ENCODE data around the gene ZNF746.

DNA sequence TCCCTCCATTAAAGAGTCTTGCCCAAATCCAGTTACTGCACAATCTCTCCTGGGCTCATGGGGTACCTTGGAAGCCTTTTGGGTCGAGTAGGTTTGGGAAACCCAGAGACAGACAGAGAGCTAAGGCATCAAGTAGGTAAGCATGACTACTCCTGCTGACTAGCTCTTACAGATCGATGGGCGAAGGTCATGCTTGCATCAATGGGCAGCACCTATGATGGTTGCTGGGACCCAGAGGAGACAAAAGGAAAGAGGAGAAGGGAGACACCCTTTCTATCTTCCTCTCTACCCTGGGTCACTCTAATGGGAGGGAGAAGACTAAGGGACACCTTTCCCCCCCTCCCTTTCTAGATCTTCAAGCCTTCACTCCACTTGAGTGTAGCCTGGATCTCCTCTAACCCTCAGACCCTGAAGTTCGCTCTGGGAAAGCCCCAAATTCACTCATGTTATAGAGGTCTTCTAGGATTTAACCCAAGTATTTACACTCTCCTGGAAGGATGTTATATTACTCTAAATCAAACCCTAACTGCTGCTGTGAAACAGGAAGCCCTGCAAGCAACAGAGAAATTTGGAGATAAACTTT lies 31.6 kb upstream of the ZNF746 start:
- TF ChIP-seq, protein P1, sequence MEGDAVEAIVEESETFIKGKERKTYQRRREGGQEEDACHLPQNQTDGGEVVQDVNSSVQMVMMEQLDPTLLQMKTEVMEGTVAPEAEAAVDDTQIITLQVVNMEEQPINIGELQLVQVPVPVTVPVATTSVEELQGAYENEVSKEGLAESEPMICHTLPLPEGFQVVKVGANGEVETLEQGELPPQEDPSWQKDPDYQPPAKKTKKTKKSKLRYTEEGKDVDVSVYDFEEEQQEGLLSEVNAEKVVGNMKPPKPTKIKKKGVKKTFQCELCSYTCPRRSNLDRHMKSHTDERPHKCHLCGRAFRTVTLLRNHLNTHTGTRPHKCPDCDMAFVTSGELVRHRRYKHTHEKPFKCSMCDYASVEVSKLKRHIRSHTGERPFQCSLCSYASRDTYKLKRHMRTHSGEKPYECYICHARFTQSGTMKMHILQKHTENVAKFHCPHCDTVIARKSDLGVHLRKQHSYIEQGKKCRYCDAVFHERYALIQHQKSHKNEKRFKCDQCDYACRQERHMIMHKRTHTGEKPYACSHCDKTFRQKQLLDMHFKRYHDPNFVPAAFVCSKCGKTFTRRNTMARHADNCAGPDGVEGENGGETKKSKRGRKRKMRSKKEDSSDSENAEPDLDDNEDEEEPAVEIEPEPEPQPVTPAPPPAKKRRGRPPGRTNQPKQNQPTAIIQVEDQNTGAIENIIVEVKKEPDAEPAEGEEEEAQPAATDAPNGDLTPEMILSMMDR (IDR thresholded peaks at IDR 0.05; ENCODE audit: low read length) = no peak
- no peak for TF ChIP-seq EZH2 (optimal IDR thresholded peaks at IDR 0.05; ENCODE audit: low read depth, low read length)
- TF ChIP-seq EZH2phosphoT487 (IDR thresholded peaks at IDR 0.05; ENCODE audit: low read length) = no peak
